DOHH2 (cell line): ENCODE data around the gene ADAMTS13.

Experiments used
- H3F3A ChIP-seq: fragments of 200-600 bp; sonication (generic), shearing (Covaris generic); 2 replicates; pipeline ENCODE4 v1.6.0; 2016; ENCODE audit warnings: antibody characterized with exemption, mild to moderate bottlenecking; ENCODE audit not compliant: control insufficient read depth, insufficient read depth
- H3K27ac ChIP-seq: fragments of 200-600 bp; sonication (generic); 2 replicates; pipeline ENCODE4 v1.5.1; 2014; ENCODE audit warnings: low read depth, mild to moderate bottlenecking, low read length, moderate library complexity
- H3K27me3 ChIP-seq: fragments of 200-600 bp; sonication (generic); 2 replicates; pipeline ENCODE4 v1.6.1; 2014; ENCODE audit warnings: mild to moderate bottlenecking, low read length, mixed read lengths; ENCODE audit not compliant: control insufficient read depth
- H3K36me3 ChIP-seq: fragments of 200-600 bp; sonication (generic); 2 replicates; pipeline ENCODE4 v1.6.1; 2014; ENCODE audit warnings: mild to moderate bottlenecking, low read length, moderate library complexity, mixed read lengths; ENCODE audit not compliant: control insufficient read depth
- H3K4me1 ChIP-seq: fragments of 200-600 bp; sonication (generic); 2 replicates; pipeline ENCODE4 v1.6.1; 2014; ENCODE audit warnings: mild to moderate bottlenecking, low read length, mixed read lengths; ENCODE audit not compliant: control insufficient read depth
- H3K4me2 ChIP-seq: fragments of 200-600 bp; sonication (generic); 2 replicates; pipeline ENCODE4 v1.6.0; 2014; ENCODE audit warnings: mild to moderate bottlenecking, low read length, moderate library complexity
- H3K4me3 ChIP-seq: fragments of 200-600 bp; sonication (generic); 2 replicates; pipeline ENCODE4 v1.5.1; 2014; ENCODE audit warnings: mild to moderate bottlenecking, low read length, mixed read lengths
- H3K79me2 ChIP-seq: fragments of 200-600 bp; sonication (generic); 2 replicates; pipeline ENCODE4 v1.6.1; 2014; ENCODE audit warnings: mild to moderate bottlenecking, low read length, mixed read lengths; ENCODE audit not compliant: control insufficient read depth
- H3K9me2 ChIP-seq: fragments of 200-600 bp; sonication (generic); replicated peaks from 2 replicates; pipeline ENCODE4 v1.6.1; 2014; ENCODE audit warnings: mild to moderate bottlenecking, low read length, mixed read lengths; ENCODE audit not compliant: control insufficient read depth
- H3K9me3 ChIP-seq: fragments of 200-600 bp; sonication (generic); 2 replicates; pipeline ENCODE4 v1.6.1; 2014; ENCODE audit warnings: antibody characterized with exemption, low read length, mixed read lengths; ENCODE audit not compliant: control insufficient read depth, insufficient read depth
- H4K20me1 ChIP-seq: fragments of 200-600 bp; sonication (generic); 2 replicates; pipeline ENCODE4 v1.6.0; 2014; ENCODE audit warnings: low read depth, mild to moderate bottlenecking, antibody characterized with exemption, low read length, moderate library complexity; ENCODE audit not compliant: control insufficient read depth, insufficient read depth
- EZH2phosphoT487 ChIP-seq: fragments of 200-600 bp; sonication (generic); IDR thresholded peaks from 2 replicates; pipeline ENCODE4 v1.6.1; 2017; ENCODE audit warnings: borderline replicate concordance, mild to moderate bottlenecking, antibody characterized with exemption, low read length, moderate library complexity, mixed read lengths
- TF ChIP-seq, protein P1 (sequence below): fragments of 200-600 bp; sonication (generic); IDR thresholded peaks from one replicate; pipeline ENCODE4 v1.5.1; 2014; ENCODE audit warnings: antibody characterized with exemption, mild to moderate bottlenecking, low read depth, low read length; ENCODE audit not compliant: poor library complexity, severe bottlenecking

Gene ADAMTS13

DNA sequence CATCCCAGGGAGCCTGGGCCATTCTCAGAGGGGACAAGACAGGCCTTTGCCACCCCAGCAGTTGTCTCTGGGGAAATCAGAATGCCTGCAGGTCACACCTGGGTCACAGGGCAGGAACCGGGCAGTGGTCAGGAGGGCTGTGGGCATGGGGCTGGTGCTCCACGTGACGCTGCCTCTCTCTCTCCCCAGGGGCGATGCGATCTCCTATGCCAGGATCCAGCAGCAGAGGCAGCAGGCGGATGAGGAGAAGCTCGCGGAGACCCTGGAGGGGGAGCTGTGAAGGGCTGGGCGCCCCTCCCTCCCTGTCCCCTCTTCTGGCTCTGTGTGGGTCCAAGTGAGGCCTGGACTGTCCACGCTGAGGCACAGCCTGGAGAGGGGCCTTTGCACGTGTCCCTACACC lies 46.2 kb downstream of the ADAMTS13 start:
- H3K4me3 ChIP-seq, result no peak overlapping the region
- no peak overlapping the region for H3K27ac ChIP-seq
- no peaks in the 10 kb centered on the region for H3K4me1 ChIP-seq
- peaks cover 12% of the 10 kb centered on the region for H3K27me3 ChIP-seq
- H4K20me1 ChIP-seq, result 0 out of 2 replicates have a peak, but pooled peaks cover 5% of the 10 kb centered on the region
- 0 out of 2 replicates have a peak, but pooled peaks cover 4% of the 10 kb centered on the region for H3F3A ChIP-seq
- H3K4me2 ChIP-seq, result no peak overlapping the region
- peaks cover 21% of the 10 kb centered on the region for H3K36me3 ChIP-seq
- no peaks in the 10 kb centered on the region for H3K79me2 ChIP-seq
- TF ChIP-seq, protein P1, sequence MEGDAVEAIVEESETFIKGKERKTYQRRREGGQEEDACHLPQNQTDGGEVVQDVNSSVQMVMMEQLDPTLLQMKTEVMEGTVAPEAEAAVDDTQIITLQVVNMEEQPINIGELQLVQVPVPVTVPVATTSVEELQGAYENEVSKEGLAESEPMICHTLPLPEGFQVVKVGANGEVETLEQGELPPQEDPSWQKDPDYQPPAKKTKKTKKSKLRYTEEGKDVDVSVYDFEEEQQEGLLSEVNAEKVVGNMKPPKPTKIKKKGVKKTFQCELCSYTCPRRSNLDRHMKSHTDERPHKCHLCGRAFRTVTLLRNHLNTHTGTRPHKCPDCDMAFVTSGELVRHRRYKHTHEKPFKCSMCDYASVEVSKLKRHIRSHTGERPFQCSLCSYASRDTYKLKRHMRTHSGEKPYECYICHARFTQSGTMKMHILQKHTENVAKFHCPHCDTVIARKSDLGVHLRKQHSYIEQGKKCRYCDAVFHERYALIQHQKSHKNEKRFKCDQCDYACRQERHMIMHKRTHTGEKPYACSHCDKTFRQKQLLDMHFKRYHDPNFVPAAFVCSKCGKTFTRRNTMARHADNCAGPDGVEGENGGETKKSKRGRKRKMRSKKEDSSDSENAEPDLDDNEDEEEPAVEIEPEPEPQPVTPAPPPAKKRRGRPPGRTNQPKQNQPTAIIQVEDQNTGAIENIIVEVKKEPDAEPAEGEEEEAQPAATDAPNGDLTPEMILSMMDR, result no peak
- TF ChIP-seq EZH2phosphoT487, result no peak
- H3K9me2 ChIP-seq, result no peaks in the 10 kb centered on the region
- no peaks in the 10 kb centered on the region for H3K9me3 ChIP-seq

DNA sequence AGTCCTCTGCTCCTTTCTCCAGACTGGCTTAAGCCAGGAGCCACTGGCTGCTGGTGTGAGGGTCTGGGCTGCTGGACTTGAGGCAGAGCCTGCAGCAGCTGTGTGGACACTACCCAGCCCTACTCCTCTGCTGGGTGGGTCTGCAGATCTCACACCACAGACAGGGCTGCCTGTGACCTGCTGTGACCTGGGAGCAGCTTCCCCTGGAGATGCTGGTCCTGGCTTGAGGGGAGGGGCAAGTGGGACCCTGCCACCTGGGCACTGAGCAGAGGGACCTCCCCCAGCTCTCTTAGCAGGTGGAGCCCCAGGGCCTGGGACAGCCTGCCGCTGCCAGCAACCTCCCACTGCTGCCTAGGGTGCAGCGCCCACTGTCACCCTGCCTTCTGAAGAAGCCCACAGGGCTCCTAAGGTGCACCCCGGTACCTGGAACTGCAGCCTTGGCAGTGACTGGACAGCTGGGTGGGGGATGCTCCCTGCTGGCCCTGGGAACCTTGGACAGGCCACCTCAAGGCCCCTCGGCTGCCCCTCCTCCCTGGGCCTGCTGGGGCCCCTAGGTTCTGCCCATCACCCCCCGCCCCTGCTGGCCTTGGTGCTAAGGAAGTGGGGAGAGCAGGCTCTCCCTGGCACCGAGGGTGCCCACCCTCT lies 46.7 kb downstream of the ADAMTS13 start:
- no peaks in the 10 kb centered on the region for H3K9me2 ChIP-seq
- H3F3A ChIP-seq, result 0 out of 2 replicates have a peak, but pooled peaks cover 4% of the 10 kb centered on the region
- H3K4me3 ChIP-seq, result no peak overlapping the region
- H3K4me2 ChIP-seq, result no peak overlapping the region
- TF ChIP-seq EZH2phosphoT487, result no peak
- TF ChIP-seq, protein P1, result no peak
- H4K20me1 ChIP-seq, result 0 out of 2 replicates have a peak, but pooled peaks cover 5% of the 10 kb centered on the region
- peaks cover 26% of the 10 kb centered on the region for H3K36me3 ChIP-seq
- H3K27ac ChIP-seq, result no peak overlapping the region
- H3K27me3 ChIP-seq, result peaks cover 12% of the 10 kb centered on the region
- H3K9me3 ChIP-seq, result no peaks in the 10 kb centered on the region
- H3K79me2 ChIP-seq, result no peaks in the 10 kb centered on the region
- no peaks in the 10 kb centered on the region for H3K4me1 ChIP-seq

- Histone ChIP-seq H3K79me2 (no peaks in the 10 kb centered on the region), H4K20me1 (0 out of 2 replicates have a peak, but pooled peaks cover 5% of the 10 kb centered on the region), H3F3A (0 out of 2 replicates have a peak, but pooled peaks cover 4% of the 10 kb centered on the region), H3K27ac (no peak overlapping the region), H3K4me3 (no peak overlapping the region), H3K9me2 (no peaks in the 10 kb centered on the region), H3K9me3 (no peaks in the 10 kb centered on the region), H3K4me2 (no peak overlapping the region), H3K36me3 (peaks cover 40% of the 10 kb centered on the region), H3K27me3 (peaks cover 2% of the 10 kb centered on the region; the same call in 1 of the 2 replicates), H3K4me1 (no peaks in the 10 kb centered on the region)
- TF ChIP-seq EZH2phosphoT487, result no peak
- TF ChIP-seq, protein P1, result peak; percentile 42
Observed at GRCh38 chr9:133470427-133470924, 48.3 kb downstream of the ADAMTS13 start.
